HCT116 (cell line): ENCODE measurements around the gene ADA. TPM values are rescaled to one million over a fixed set of nuclear protein-coding genes. Genes with fewer than 3 reads are reported as not detected.

Experiments used
- ATAC-seq: fragments of 200-7000 bp; cut with Tn5 transposase; 2 replicates; pipeline ENCODE4 v1.9.1; 2020; ENCODE audit warnings: mild to moderate bottlenecking, moderate library complexity
- BruUV-seq: library from RNA; stranded (reverse); fragments of 400-500 nt; replicated peaks from 2 replicates; lab custom pipeline; 2021; lab: Mats Ljungman, UMichigan
- CTCF ChIA-PET: fragments of 300-600 bp; sonication (Branson Sonifier 250); formaldehyde crosslinking; loops from one replicate; lab custom pipeline; 2021; ENCODE audit warnings: antibody characterized with exemption; lab: Charles Lee
- POLR2A ChIA-PET: fragments of 300-600, 350-600 bp; sonication (Branson Sonifier 250); formaldehyde crosslinking; loops from one replicate; lab custom pipeline; 2021; ENCODE audit warnings: antibody characterized with exemption; lab: Charles Lee
- RAD21 ChIA-PET, 2 experiments: fragments of 300-600 bp; sonication (Branson Sonifier 250); formaldehyde crosslinking; loops; one replicate each; lab custom pipeline; 2023; ENCODE audit warnings: low total read pairs in 2 of 2; ENCODE audit not compliant: uncharacterized antibody in 2 of 2, unreplicated experiment in 2 of 2, low non-redundant PET in 1 of 2; lab: Charles Lee
- DNase-seq: peaks from one replicate; pipeline ENCODE4 v3.0.0-alpha.2; 2010; ENCODE audit warnings: low read depth, low spot score
- H2AFZ ChIP-seq: fragments of 200-600 bp; shearing (Covaris generic), sonication (generic); 2 replicates; pipeline ENCODE4 v1.6.1; 2017; ENCODE audit warnings: low read depth, mixed run types, mixed read lengths, antibody characterized with exemption, low read length; ENCODE audit not compliant: poor library complexity, severe bottlenecking
- H3K27ac ChIP-seq: 2 replicates; pipeline ENCODE4 v1.5.1; 2012; ENCODE audit warnings: low read depth, low read length
- H3K27me3 ChIP-seq: fragments of 200-600 bp; sonication (generic); 2 replicates; pipeline ENCODE4 v1.6.1; 2016; ENCODE audit warnings: mixed run types, low read length, mixed read lengths; ENCODE audit not compliant: insufficient read depth
- H3K36me3 ChIP-seq, 2 experiments: fragments of 200-500 bp in 1 of 2; fragments of 200-600 bp in 1 of 2; sonication (Bioruptor generic) in 1 of 2; sonication (generic) in 1 of 2; 2 replicates each; pipeline versions ENCODE4 v1.5.1 to v1.6.1; 2014 to 2016; ENCODE audit warnings: low read length in 2 of 2, inconsistent platforms in 1 of 2, mixed read lengths in 1 of 2, mixed run types in 1 of 2; ENCODE audit not compliant: insufficient read depth in 2 of 2, control insufficient read depth in 1 of 2
- H3K4me1 ChIP-seq, 2 experiments: fragments of 200-600 bp in 1 of 2; sonication (generic) in 1 of 2; 2 replicates each; pipeline versions ENCODE4 v1.5.1 to v1.6.1; 2012 to 2017; ENCODE audit warnings: low read length in 2 of 2, inconsistent platforms in 1 of 2, mild to moderate bottlenecking in 1 of 2, mixed read lengths in 1 of 2, mixed run types in 1 of 2, moderate library complexity in 1 of 2; ENCODE audit not compliant: insufficient read depth in 2 of 2, control insufficient read depth in 1 of 2
- H3K4me2 ChIP-seq: fragments of 200-600 bp; sonication (generic); 2 replicates; pipeline ENCODE4 v1.6.1; 2017; ENCODE audit warnings: mixed run types, low read length, mixed read lengths
- H3K4me3 ChIP-seq, 2 experiments: fragments of 200-600 bp in 1 of 2; sonication (generic) in 1 of 2; replicated peaks in 1 of 2; 2 replicates each; pipeline ENCODE4 v1.5.1; 2011 to 2016; ENCODE audit warnings: low read length in 2 of 2, control low read depth in 1 of 2, low read depth in 1 of 2, mild to moderate bottlenecking in 1 of 2, mixed read lengths in 1 of 2, mixed run types in 1 of 2
- H3K79me2 ChIP-seq: fragments of 200-600 bp; sonication (generic); 2 replicates; pipeline ENCODE4 v1.6.1; 2017; ENCODE audit warnings: mild to moderate bottlenecking, mixed run types, low read length, moderate library complexity, mixed read lengths; ENCODE audit not compliant: insufficient read depth
- H3K9ac ChIP-seq: fragments of 200-600 bp; sonication (generic); 2 replicates; pipeline ENCODE4 v1.6.1; 2016; ENCODE audit warnings: low read length, mixed read lengths
- H3K9me2 ChIP-seq: fragments of 200-600 bp; sonication (generic), shearing (Covaris generic); 2 replicates; pipeline ENCODE4 v1.6.1; 2017; ENCODE audit warnings: mixed run types, mild to moderate bottlenecking, moderate library complexity; ENCODE audit not compliant: insufficient read depth
- H3K9me3 ChIP-seq, 2 experiments: fragments of 200-500 bp in 1 of 2; fragments of 200-600 bp in 1 of 2; sonication (Bioruptor generic) in 1 of 2; sonication (generic) in 1 of 2; 2 replicates each; pipeline ENCODE4 v1.6.1; 2014 to 2017; ENCODE audit warnings: low read length in 2 of 2, mixed read lengths in 2 of 2, inconsistent platforms in 1 of 2, low read depth in 1 of 2, mild to moderate bottlenecking in 1 of 2, mixed run types in 1 of 2, moderate library complexity in 1 of 2; ENCODE audit not compliant: control insufficient read depth in 1 of 2, insufficient read depth in 1 of 2
- H4K20me1 ChIP-seq: fragments of 200-600 bp; sonication (generic), shearing (Covaris generic); 2 replicates; pipeline ENCODE4 v1.6.1; 2017; ENCODE audit warnings: mixed run types, mild to moderate bottlenecking, moderate library complexity; ENCODE audit not compliant: insufficient read depth
- CBX3 ChIP-seq: IDR thresholded peaks from 2 replicates; pipeline ENCODE4 v1.6.1; 2012; ENCODE audit warnings: low read depth
- CTCF ChIP-seq, 3 experiments: fragments of 200-600 bp in 1 of 3; sonication (generic) in 1 of 3; IDR thresholded peaks in 2 of 3; conservative IDR thresholded peaks in 1 of 3; 2 replicates each; pipeline ENCODE4 v1.5.1; 2012 to 2017; ENCODE audit warnings: low read depth in 2 of 3, low read length in 2 of 3, antibody characterized with exemption in 1 of 3, borderline replicate concordance in 1 of 3, control low read depth in 1 of 3, mild to moderate bottlenecking in 1 of 3, mixed read lengths in 1 of 3, mixed run types in 1 of 3, moderate library complexity in 1 of 3; ENCODE audit not compliant: insufficient read depth in 1 of 3
- ELF1 ChIP-seq: IDR thresholded peaks from 2 replicates; pipeline ENCODE4 v1.6.1; 2012; ENCODE audit warnings: low read depth, borderline replicate concordance
- EZH2 ChIP-seq: fragments of 200-600 bp; sonication (generic); IDR thresholded peaks from 2 replicates; pipeline ENCODE4 v1.6.1; 2017; ENCODE audit warnings: antibody characterized with exemption, mixed run types
- EZH2phosphoT487 ChIP-seq: fragments of 200-600 bp; IDR thresholded peaks from 2 replicates; pipeline ENCODE4 v1.6.1; 2018; ENCODE audit warnings: antibody characterized with exemption, borderline replicate concordance
- FOSL1 ChIP-seq: IDR thresholded peaks from 2 replicates; pipeline ENCODE4 v1.6.1; 2012; ENCODE audit warnings: low read depth
- JUND ChIP-seq: IDR thresholded peaks from 2 replicates; pipeline ENCODE4 v1.6.1; 2012
- POLR2A ChIP-seq: IDR thresholded peaks from 2 replicates; pipeline ENCODE4 v1.7.0; 2011; ENCODE audit warnings: borderline replicate concordance; ENCODE audit not compliant: insufficient read depth, insufficient read length; ENCODE audit errors: extremely low read depth
- RAD21 ChIP-seq: IDR thresholded peaks from 2 replicates; pipeline ENCODE4 v1.6.1; 2012; ENCODE audit warnings: low read depth, mild to moderate bottlenecking
- SIN3A ChIP-seq: IDR thresholded peaks from 2 replicates; pipeline ENCODE4 v1.6.1; 2012; ENCODE audit warnings: low read depth
- SP1 ChIP-seq: IDR thresholded peaks from 2 replicates; pipeline ENCODE4 v1.6.1; 2012; ENCODE audit warnings: low read depth
- TCF7L2 ChIP-seq: IDR thresholded peaks from 2 replicates; pipeline ENCODE4 v1.7.0; 2011; ENCODE audit warnings: borderline replicate concordance, inconsistent platforms; ENCODE audit not compliant: insufficient read depth, insufficient read length; ENCODE audit errors: extremely low read depth
- YY1 ChIP-seq: IDR thresholded peaks from 2 replicates; pipeline ENCODE4 v1.6.1; 2011; ENCODE audit warnings: low read length, low read depth, moderate library complexity, mild to moderate bottlenecking; ENCODE audit not compliant: insufficient replicate concordance; ENCODE audit errors: extremely low read depth
- ZFX ChIP-seq: fragments of 450-650 bp; IDR thresholded peaks from 2 replicates; pipeline ENCODE4 v1.6.1; 2017
- intact Hi-C: fragments of 100-400 bp; cut with micrococcal nuclease; formaldehyde crosslinking; loops from 2 replicates; pipeline ENCODE4 v1.10.0; 2022
- total RNA-seq: library from RNA; stranded (reverse); gene quantifications from one replicate; pipeline ENCODE4 v1.2.1, GENCODE V29; 2021; ENCODE audit not compliant: unreplicated experiment
- TF ChIP-seq, protein P1 (sequence below): IDR thresholded peaks from 2 replicates; pipeline ENCODE4 v1.6.1; 2011; ENCODE audit warnings: mild to moderate bottlenecking, low read length, moderate library complexity; ENCODE audit not compliant: insufficient replicate concordance; ENCODE audit errors: extremely low read depth
- TF ChIP-seq, protein P2 (sequence below): IDR thresholded peaks from 2 replicates; pipeline ENCODE4 v1.6.1; 2012

ADA gene
- total RNA-seq, 1 experiment from 2014 or later: 25.9 TPM

GRCh38 chr20:44657875-44658274, 6.4 kb upstream of the ADA start:
- intact Hi-C loops: no loop called here
- Histone ChIP-seq H3K9me3 (no peaks in the 10 kb centered on the region), H3K36me3 (no peaks in the 10 kb centered on the region), H3K4me1 (peaks cover 0 to 3% of the 10 kb centered on the region in 2 experiments; a peak in 2 of 4 replicates), H4K20me1 (no peaks in the 10 kb centered on the region), H3K79me2 (no peaks in the 10 kb centered on the region), H3K4me2 (no peak overlapping the region), H3K27me3 (0 out of 2 replicates have a peak, but pooled peaks cover 3% of the 10 kb centered on the region), H3K9ac (no peak overlapping the region), H3K27ac (no peak overlapping the region), H3K9me2 (no peaks in the 10 kb centered on the region), H2AFZ (no peak overlapping the region), H3K4me3 (no peak overlapping the region)
- ATAC-seq: no peak
- RAD21 ChIA-PET: no interaction called here
- no peak for TF ChIP-seq RAD21
- no peak for TF ChIP-seq FOSL1
- TF ChIP-seq CTCF (IDR thresholded peaks at IDR 0.05 in 2 of 3, conservative IDR thresholded peaks at IDR 0.05 in 1 of 3; ENCODE audit: borderline replicate concordance in 1 of 3, insufficient read depth in 1 of 3, low read depth in 2 of 3, low read length in 2 of 3): no peak
- no peak for TF ChIP-seq JUND
- TF ChIP-seq SIN3A: no peak
- TF ChIP-seq CBX3: no peak
- no peak for TF ChIP-seq YY1
- no TSS peak for BruUV-seq
- POLR2A ChIA-PET: no interaction called here
- no peak for DNase-seq
- CTCF ChIA-PET: no interaction called here

GRCh38 chr20:44656448-44656847, 4.9 kb upstream of the ADA start:
- H3K9ac ChIP-seq: no peak overlapping the region
- no peak overlapping the region for H3K4me3 ChIP-seq
- no TSS peak for BruUV-seq
- H3K9me2 ChIP-seq: no peaks in the 10 kb centered on the region
- no peak for ATAC-seq
- RAD21 ChIA-PET: no interaction called here
- H4K20me1 ChIP-seq: no peaks in the 10 kb centered on the region
- H3K4me1 ChIP-seq: peaks cover 3 to 4% of the 10 kb centered on the region in 2 experiments; a peak in 3 of 4 replicates
- no peak for TF ChIP-seq ZFX
- no peak for TF ChIP-seq SIN3A
- TF ChIP-seq SP1: no peak
- TF ChIP-seq, protein P1, sequence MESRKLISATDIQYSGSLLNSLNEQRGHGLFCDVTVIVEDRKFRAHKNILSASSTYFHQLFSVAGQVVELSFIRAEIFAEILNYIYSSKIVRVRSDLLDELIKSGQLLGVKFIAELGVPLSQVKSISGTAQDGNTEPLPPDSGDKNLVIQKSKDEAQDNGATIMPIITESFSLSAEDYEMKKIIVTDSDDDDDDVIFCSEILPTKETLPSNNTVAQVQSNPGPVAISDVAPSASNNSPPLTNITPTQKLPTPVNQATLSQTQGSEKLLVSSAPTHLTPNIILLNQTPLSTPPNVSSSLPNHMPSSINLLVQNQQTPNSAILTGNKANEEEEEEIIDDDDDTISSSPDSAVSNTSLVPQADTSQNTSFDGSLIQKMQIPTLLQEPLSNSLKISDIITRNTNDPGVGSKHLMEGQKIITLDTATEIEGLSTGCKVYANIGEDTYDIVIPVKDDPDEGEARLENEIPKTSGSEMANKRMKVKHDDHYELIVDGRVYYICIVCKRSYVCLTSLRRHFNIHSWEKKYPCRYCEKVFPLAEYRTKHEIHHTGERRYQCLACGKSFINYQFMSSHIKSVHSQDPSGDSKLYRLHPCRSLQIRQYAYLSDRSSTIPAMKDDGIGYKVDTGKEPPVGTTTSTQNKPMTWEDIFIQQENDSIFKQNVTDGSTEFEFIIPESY: no peak
- no peak for TF ChIP-seq EZH2phosphoT487
- TF ChIP-seq TCF7L2: no peak
- no peak for TF ChIP-seq POLR2A
- TF ChIP-seq RAD21: no peak
- TF ChIP-seq ELF1: no peak
- no peak for TF ChIP-seq FOSL1
- TF ChIP-seq, protein P2, sequence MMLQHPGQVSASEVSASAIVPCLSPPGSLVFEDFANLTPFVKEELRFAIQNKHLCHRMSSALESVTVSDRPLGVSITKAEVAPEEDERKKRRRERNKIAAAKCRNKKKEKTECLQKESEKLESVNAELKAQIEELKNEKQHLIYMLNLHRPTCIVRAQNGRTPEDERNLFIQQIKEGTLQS: no peak
- TF ChIP-seq EZH2: no peak
- TF ChIP-seq, all 23 proteins: peak for 0
- no peaks in the 10 kb centered on the region for H3K9me3 ChIP-seq
- H3K27ac ChIP-seq: no peak overlapping the region
- H3K36me3 ChIP-seq: no peaks in the 10 kb centered on the region
- ChIA-PET CTCF (no interaction called here), POLR2A (no interaction called here)
- DNase-seq: no peak
- no peak overlapping the region for H3K4me2 ChIP-seq
- H2AFZ ChIP-seq: no peak overlapping the region
- intact Hi-C loops: no loop called here
- H3K79me2 ChIP-seq: no peaks in the 10 kb centered on the region
- H3K27me3 ChIP-seq: 0 out of 2 replicates have a peak, but pooled peaks cover 3% of the 10 kb centered on the region
